ENCODE results near the gene VWA8.

DNA sequence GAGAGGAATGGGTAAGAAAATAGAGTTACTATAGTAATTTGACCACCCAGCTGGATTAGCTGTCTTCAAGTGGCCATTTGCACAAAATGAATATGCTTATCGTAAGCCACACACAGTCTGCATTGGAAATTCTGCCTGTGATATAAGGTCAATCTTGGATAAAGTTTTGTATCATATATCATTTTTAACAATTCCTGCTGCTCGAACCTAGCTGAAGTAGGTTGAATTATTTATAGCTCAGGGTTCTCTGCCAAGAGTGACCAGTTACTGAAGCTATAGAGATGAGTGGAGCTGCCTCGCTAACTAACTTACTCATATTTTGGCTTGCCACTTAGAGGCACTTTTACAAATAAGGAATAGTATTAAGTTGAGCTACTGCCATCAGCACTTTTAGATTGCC, 282.7 kb downstream of the VWA8 start:
- TF ChIP-seq CTCF (IDR thresholded peaks at IDR 0.05) (no peak), POLR2AphosphoS5 (IDR thresholded peaks at IDR 0.05) (no peak)
